ENCODE results near the gene DLG2. TPM values are rescaled to one million over a fixed set of nuclear protein-coding genes. Genes with fewer than 3 reads are reported as not detected.

DLG2 gene
- polyA plus RNA-seq, 1 donor, result 14.7 TPM

- no peak for DNase-seq
These were observed 1656.1 kb downstream of the DLG2 start for GRCh38 chr11:83971063-83971462.

DNA sequence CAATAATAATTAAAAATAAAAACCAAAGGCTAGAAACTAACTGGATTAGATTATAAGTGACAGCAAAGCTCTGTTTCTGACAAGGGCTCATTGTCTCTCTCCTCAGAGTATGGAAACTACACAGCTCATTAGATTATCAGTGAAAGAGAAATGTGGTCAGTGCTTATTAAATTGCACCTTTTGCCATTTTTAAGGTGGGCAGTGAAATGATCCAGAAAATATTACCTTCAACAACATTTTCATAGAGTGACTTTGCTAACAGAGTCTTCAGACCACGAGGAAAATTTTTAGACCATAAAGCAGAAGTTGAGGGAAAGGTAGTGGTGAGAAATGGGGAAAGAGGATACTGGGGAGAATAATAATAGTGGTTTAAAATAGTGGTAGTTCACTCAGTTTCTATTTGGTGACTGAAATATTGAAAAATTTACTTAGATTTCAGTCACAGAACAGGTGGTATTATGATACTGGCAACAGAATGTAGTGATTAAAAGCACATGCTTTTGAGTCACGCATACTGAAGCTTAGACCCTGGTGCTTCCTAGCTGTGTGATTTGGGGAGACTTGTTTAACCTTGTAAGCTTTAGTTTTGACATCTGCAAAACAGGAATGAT lies 1657.0 kb downstream of the DLG2 start:
- no peak for DNase-seq

GRCh38 chr11:83957038-83957900 lies 1669.9 kb downstream of the DLG2 start:
- no peak for DNase-seq

GRCh38 chr11:83956119-83956697 lies 1670.9 kb downstream of the DLG2 start:
- no peak for DNase-seq

GRCh38 chr11:83954780-83955179 lies 1672.4 kb downstream of the DLG2 start:
- DNase-seq, result no peak

DNA sequence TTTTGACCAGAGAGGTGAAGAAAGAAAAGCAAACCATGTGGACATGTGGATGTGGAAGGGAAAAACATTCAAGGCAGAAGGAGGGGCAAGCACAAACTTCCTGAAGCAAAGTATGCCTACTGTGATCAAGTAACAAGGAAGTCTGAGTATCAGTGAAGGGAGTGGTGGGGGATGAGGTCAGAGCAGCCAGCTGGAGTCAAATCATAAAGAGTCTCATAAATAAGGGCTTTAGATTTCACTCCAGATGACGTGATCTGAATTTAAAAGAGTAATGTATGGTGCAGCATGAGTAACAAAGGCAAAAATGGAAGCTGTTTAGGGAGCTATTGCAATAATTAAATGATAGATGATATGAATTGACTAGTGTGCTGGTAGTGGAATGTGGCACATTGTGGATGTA lies 1675.6 kb downstream of the DLG2 start:
- DNase-seq, result no peak

DNA sequence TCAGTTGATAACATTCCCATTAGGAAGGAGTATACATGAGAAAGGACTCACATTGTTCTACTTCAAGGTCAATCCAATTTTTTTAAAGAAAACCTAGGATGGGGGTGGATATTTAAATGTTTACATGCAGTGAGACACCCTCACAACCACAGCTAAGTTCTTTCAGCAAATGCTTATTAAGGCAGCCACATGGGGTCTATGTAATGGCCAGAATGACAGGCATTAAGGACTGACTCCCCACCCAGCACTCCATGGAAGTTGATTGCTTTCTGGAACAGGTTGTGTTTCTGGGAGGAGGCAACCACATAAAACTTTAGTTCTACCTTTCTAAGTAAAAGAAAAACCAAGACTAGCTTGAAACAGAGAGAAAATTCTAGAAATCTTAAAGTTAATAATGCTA lies 1678.9 kb downstream of the DLG2 start:
- DNase-seq, result no peak

- DNase-seq, result no peak
These were observed 1681.2 kb downstream of the DLG2 start for GRCh38 chr11:83945976-83946375.

DNA sequence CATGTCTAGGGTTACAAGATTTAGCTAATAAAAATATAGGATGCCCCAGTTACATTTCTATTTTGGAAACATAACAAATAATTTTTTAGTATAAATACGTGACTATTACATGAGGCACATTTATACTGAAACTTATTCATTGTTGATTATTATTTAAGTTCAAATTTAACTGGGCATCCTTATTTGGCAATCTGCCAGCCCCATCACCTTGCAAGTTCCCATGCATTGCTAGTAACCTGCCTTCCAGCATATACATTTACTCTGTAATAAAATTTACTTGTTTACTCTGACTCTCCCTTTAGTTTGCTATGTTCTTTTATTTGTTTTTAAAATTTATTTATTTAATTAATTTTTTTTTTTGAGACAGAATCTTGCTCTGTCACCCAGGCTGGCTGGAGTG lies 1686.1 kb downstream of the DLG2 start:
- DNase-seq, result no peak

DNA sequence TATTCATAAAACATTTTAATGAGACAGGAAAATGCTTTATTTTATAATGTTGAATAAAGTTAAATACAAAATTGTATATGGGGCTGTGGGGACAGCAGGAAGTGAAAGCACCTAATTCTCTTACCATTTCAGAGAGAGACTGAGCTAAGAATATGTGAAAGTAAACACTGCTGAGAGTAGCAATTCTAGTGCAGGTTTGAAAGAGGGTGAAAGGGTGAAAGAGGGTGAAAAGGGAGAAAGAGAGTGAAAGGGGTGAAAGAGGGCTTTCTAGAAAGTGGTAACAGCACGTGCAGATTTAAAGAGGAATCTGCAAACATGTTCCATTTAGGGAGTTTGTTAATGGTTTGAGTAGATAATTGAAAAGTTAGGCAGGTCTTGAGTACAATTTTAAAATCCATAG lies 1689.0 kb downstream of the DLG2 start:
- no peak for DNase-seq

DNA sequence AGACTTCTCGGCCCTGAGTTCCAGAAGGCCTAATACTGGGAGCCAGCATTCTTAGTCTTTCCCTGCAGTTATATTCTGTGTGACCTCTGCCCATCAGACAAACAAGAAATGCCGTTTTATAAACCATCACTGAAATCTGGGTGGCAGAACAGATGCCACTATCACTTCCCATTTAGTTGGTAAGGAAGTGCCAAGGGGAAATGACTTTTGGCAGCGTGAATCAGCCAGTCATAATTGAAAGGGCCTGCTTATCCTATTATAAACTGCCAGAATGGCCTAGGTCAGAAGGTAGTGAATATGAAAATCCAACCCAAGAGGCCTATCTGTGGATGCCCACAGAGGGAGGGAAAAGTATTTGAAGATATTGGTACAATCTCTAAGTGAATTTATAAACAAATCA lies 1694.1 kb downstream of the DLG2 start:
- no peak for DNase-seq

DNA sequence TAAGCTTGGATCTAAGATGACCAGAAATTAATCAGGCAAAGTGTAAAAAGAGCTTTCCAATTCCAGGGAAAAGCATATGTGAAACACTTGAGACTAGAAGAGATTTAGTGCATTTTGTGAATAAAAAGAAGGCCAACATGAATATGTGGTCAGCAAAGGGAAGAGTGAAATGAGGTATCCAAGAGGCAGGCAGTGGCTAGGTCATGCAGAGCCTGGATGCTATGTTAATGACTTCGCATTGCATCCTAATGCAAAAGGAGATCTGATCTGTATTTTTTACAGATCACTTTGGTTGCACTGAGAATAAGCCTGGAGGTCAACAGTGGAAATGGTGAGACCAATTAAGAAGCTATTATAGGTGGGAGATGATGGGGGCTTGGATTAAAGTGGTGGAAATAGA lies 1699.7 kb downstream of the DLG2 start:
- no peak for DNase-seq

DNA sequence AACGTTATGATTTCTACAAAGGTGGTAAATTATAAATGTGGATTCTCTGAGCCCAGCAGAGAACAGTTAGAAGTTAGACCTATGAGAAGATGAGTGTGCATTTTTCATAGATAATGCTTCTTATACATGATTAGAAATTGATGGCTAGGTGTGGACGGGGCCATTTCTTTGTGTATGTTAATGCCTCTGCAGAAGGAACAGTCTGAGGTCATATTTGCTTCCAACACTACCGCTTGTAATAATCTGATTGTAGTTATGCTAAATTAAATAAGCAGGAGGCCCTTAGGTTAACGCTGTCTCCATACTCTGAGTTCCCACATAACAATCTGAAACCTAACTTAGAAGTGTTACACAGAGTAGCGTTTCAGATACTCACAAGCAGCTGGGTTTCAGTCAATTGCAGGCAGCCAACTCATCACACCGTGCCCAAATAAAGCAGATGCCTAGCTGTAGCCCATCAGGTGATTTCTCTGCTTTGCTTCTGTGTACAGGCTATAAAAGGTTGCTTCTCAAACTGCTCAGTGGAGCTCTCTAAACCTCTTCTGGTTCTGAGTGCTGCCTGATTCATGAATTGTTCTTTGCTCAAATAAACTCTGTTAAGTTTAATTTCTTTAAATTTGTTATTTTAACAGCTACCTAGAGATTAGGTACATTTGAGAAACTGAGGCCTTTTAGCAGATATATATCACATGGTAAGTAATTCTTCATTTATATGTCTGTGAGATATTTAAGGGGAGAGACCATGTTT lies 1702.2 kb downstream of the DLG2 start:
- DNase-seq, result no peak

DNA sequence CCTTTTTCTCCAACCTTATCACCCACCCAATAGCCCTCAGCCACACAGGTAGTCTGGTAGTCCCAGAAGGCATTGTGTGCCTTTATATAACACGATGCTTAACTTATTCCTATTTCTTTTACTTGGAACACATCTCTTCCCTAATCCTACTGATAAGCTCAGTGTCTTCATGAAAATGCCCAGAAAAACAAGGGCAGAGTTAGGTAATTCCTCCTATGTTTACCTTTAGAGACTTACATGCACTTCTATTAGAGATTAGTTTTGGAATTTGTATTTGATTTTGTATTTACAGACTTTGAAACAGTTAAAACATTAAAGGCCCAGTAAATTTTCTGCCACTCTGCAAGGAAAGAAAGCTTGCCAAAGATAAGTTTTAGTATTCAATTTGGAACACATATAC lies 1703.2 kb downstream of the DLG2 start:
- no peak for DNase-seq

DNA sequence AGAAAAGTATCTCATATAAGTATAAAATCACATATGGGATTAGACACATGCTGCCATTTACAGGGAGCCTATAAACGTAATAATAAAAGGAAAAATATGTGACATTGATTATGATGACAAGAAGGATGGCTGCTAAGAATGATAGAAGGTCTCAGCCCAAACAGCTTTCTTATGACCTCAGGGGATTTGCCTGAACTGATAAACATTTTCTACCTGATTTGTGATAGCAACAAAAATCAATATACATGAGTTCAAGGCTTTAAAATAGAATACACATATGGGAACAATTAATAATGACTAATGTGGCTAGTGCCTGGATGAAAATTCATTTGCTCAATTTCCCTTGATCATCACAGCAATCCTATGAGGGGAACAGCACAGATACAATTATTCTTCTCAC lies 1704.2 kb downstream of the DLG2 start:
- DNase-seq, result no peak

DNA sequence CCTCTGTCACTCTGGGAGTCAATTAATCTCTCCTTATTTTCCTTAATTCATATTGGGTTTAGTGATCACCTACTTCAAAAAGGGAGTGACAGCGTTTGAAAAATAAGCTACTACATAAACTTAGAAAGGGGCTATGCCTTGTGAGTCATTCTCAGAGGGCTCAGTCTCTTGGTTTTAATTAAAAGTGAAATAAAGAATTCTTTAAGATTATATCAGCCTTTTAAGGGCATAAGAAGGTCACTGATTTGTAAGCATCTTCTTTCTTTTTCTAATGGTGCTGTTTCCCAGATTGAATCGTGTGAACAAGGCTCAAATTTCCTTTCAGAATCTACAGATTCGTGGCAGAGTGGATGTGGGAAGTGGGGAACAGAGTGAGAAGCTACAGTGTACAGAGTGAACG lies 1704.8 kb downstream of the DLG2 start:
- DNase-seq, result no peak

DNA sequence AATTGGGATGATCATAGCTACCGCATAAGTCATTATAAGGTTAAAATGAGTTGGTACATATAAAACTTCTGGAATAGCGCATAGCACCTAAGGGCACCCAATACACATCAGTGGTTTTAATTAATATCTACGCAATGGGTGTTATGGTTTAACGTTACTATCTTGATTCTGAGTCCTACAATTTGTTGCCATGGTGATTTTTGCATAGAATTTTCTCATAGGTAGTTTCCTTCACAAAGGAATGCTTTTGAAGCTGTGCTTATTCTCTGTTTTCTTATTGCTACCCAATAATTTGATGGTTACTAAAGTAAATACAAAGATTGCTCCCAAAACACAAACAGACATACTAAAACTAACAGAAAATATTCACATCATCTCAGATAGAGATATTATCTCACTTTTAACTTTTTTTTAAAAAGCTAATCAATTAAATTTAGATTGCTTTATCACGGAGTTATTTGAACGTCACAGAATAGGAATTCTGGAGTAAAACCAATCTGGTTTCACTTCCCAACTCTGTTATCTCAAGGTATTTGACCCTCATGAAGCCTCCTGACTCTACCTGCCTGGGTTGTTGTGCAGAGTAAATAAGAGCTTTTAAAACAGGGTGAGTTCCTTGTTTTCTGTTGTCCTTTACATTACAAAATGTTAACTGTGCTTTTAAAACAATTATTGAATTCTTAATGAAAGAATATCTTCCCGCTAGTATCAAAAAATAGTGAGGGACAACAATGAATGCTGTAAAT lies 1705.5 kb downstream of the DLG2 start:
- no peak for DNase-seq

- DNase-seq, result no peak
These were observed 1708.7 kb downstream of the DLG2 start for GRCh38 chr11:83918476-83918875.

DNA sequence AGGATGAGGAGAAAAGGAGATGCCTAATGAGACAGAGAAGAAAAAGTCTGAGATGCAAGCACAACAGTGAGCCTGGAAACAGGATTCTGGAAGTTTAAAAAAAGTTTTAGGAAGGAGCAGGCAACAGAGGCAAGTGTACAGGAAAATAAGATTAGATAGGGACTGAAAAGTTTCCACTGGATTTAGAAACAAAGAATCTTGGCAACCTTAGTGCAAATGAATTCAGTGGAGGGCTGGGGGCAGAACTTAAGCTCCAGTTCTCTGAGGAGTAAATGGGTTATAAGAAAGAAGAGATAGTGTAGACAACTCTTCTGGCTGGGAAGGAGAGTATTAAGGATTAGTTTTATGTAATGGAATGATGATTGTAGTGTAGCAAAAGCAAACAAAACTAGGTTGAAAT lies 1712.1 kb downstream of the DLG2 start:
- DNase-seq, result no peak

DNA sequence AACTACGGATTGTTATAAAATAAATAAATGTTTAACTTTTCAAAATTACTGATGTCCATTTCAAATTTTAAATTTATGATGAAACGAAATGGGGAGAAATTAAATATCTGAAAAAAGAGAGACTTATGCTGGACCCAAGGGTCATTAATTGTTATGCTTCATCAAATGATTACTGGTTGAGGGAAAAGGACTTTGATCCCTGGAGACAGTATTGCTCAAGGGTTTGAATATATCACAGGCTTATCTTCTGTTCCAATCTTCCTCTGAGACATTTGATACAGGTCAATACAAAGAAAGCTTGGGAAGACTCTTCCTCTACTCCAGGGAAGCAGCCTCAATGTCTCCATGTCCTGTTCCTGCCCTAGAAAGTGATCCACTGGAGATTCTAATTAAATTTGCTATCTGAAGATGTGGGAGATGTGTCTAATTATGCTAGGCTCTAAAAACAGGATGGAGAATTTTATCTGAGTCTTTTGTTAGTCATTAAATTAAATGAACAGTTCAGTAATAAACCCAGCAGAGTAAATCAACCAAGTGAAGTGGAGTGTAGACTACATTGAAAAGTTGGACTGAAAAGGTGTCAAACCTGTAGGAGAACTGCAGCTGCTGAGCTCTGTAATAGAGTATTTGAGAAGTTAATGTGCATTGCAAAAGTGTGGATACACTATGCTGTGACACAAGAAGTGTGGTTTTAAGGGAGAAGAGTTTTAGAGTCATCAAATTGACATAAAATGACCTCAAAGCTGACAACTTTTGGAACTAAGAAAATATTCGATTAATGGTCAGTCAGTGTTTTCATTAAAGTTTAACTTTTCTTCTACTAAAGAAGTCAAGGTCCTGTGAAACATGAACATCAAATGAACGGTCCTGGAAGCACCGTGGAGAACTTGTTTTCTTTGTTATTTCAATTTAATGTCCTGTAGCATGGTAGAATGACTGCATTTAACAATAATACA lies 1717.3 kb downstream of the DLG2 start:
- DNase-seq, result no peak

GRCh38 chr11:83908298-83908856 lies 1718.8 kb downstream of the DLG2 start:
- no peak for DNase-seq
